HL-60/S4 treated with retinoic acid at 250 ng/mL for 4 days and 3 days (cell line): ENCODE measurements around the gene CHIT1.

Experiments
- in situ Hi-C: fragments of 300-500 bp; cut with MboI; formaldehyde crosslinking; loops from 2 replicates; pipeline ENCODE4 v1.7.0; 2022; ENCODE audit warnings: low sequenced_read_pairs

CHIT1 gene

GRCh38 chr1:203219171-203219570 lies 10.3 kb downstream of the CHIT1 start:
- in situ Hi-C loops: loop anchor here (25.0 kb wide), 1 partner anchor 1093 kb away; no protein-coding TSS in a partner anchor

GRCh38 chr1:203217668-203218067 lies 11.8 kb downstream of the CHIT1 start:
- in situ Hi-C loops: loop anchor here (25.0 kb wide), 1 partner anchor 1095 kb away; no protein-coding TSS in a partner anchor

- in situ Hi-C loops: loop anchor here (25.0 kb wide), 1 partner anchor 1095 kb away; no protein-coding TSS in a partner anchor
Observed at GRCh38 chr1:203217139-203217655, 12.3 kb downstream of the CHIT1 start.

- in situ Hi-C loops: loop anchor here (25.0 kb wide), 1 partner anchor 1096 kb away; no protein-coding TSS in a partner anchor
Observed at GRCh38 chr1:203216274-203217138, 13.0 kb downstream of the CHIT1 start.

GRCh38 chr1:203215573-203215972 lies 13.9 kb downstream of the CHIT1 start:
- in situ Hi-C loops: loop anchor here (25.0 kb wide), 1 partner anchor 1097 kb away; no protein-coding TSS in a partner anchor

DNA sequence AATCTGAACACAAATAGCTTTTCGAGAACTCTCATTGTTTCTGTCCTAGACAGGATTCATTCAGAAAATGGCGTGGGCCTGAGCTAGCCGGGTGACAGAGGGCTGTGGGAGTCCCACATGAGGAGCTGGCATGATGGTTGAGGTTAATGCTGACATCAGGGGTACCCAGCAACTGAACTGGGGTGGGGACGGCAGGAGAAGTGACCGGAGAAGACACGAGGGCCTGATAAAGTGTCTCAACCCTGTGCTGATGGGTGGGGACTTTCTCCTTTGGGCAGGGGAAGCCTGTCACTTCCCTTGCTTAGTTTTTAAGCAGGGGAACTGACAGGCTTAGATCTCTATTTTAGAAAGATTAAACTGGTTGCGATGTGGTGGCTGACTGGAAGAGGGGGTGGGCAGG lies 14.6 kb downstream of the CHIT1 start:
- in situ Hi-C loops: loop anchor here (25.0 kb wide), 1 partner anchor 1097 kb away; no protein-coding TSS in a partner anchor

DNA sequence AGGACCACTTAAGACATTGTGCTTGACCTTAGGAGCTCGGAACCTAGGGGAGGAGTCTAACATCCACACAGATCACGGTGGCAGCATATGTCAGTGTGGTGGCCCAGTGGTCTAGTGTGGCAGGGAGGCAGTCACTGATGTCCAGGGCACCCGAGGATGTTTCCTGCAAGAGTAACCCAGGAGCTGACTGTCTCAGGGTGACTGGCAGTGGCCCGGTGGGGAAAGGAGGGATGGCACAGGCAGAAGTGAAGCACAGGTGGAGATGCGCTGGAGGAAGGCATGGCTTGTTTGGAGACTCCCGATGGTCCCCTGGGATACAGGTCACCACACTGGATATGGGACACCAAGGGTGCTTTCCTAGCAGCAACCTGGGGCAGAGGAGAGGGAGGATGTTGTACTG lies 16.3 kb downstream of the CHIT1 start:
- in situ Hi-C loops: loop anchor here (25.0 kb wide), 1 partner anchor 1099 kb away; no protein-coding TSS in a partner anchor

DNA sequence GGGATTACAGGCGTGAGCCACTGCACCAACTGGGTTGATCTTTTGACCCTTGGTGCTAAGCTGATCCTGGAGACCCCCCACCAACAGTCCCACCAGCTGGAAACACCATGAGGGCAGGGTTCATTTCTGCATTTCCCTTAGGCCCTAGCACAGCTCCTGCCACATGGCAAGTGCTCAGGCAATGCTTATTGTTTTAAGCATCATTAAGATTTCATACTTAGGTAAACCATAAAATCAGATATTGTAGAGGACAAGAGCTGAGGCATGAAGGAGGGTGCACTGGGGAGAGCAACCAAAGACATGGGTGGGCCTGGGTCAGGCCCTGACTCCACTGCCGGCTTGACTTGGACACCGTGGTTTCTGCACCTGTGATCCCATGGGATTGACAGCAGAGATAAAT lies 17.7 kb downstream of the CHIT1 start:
- in situ Hi-C loops: loop anchor here (25.0 kb wide), 1 partner anchor 1100 kb away; no protein-coding TSS in a partner anchor

GRCh38 chr1:203210988-203211387 lies 18.5 kb downstream of the CHIT1 start:
- in situ Hi-C loops: loop anchor here (25.0 kb wide), 1 partner anchor 1101 kb away; no protein-coding TSS in a partner anchor

DNA sequence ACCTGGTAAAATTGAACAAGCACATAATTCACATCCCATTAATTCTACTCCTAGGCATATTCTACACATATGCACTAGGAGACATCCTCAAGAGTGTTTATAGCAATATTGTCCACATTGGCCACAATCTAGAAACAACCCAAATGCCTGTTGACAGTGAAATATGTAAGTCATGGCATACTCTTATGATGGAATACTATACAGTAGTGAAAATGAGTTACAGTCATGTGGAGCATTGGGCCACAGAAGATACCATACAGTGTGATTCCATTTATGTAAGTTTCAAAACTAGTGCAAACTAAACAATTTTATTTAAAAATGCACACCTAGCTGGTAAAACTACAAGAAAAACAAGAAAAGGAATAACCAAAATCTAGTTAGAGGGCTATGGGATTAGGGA lies 19.1 kb downstream of the CHIT1 start:
- in situ Hi-C loops: loop anchor here (25.0 kb wide), 1 partner anchor 1102 kb away; no protein-coding TSS in a partner anchor

DNA sequence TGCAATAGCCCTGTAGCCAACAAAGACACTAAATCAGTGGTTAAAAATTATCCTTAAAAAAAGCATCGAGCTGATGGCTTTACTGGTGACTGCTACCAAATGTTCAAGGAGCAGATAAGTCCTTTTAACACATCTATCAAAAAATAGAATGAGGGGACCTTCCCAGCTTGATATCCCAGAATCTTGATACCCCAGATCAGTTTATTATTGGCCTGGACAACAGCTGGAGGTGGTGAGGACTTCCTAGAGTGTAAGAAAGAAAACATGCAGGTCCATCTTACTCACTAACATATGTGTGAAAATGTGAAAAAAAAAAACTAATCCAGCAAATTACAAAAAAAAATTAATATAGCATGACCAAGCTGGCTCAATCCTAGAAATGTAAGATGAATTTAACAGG lies 21.3 kb downstream of the CHIT1 start:
- in situ Hi-C loops: loop anchor here (10.0 to 25.0 kb wide), 2 partner anchors 173 to 1104 kb away; no protein-coding TSS in a partner anchor

GRCh38 chr1:203207751-203208150 lies 21.7 kb downstream of the CHIT1 start:
- in situ Hi-C loops: loop anchor here (10.0 to 25.0 kb wide), 2 partner anchors 173 to 1105 kb away; no protein-coding TSS in a partner anchor

DNA sequence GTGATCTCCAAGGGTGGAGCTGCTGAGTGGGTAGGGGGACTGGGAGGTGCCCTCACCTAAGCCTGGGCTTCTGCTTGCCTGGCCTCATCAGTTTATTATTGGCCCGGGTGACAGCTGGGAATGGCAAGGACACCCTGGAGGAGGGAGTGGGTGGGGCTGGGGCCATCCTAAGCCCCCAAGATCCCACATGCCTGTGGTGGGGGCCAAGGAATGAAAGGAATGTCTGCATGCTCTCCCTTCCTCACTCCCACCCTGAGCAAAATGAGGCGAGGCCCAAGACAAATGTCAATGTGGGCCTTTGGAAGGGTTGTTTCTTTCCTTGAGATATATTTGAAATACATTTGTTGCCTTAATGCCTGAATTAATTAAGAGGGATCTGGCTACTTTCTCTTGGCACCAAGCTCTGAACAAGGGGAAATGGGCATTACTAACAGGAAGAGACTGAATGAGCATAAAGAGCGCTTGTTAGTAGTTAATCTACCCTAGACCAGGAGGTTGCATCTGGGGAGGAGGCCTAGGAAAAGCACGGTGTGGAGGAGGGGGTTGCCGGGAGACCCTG lies 23.3 kb downstream of the CHIT1 start:
- in situ Hi-C loops: loop anchor here (10.0 to 25.0 kb wide), 2 partner anchors 171 to 1106 kb away; no protein-coding TSS in a partner anchor

- in situ Hi-C loops: loop anchor here (10.0 to 25.0 kb wide), 2 partner anchors 170 to 1108 kb away; no protein-coding TSS in a partner anchor
Observed at GRCh38 chr1:203204756-203205155, 24.7 kb downstream of the CHIT1 start.

- in situ Hi-C loops: loop anchor here (10.0 to 25.0 kb wide), 2 partner anchors 168 to 1110 kb away; no protein-coding TSS in a partner anchor
Observed at GRCh38 chr1:203202431-203203245, 26.8 kb downstream of the CHIT1 start.

DNA sequence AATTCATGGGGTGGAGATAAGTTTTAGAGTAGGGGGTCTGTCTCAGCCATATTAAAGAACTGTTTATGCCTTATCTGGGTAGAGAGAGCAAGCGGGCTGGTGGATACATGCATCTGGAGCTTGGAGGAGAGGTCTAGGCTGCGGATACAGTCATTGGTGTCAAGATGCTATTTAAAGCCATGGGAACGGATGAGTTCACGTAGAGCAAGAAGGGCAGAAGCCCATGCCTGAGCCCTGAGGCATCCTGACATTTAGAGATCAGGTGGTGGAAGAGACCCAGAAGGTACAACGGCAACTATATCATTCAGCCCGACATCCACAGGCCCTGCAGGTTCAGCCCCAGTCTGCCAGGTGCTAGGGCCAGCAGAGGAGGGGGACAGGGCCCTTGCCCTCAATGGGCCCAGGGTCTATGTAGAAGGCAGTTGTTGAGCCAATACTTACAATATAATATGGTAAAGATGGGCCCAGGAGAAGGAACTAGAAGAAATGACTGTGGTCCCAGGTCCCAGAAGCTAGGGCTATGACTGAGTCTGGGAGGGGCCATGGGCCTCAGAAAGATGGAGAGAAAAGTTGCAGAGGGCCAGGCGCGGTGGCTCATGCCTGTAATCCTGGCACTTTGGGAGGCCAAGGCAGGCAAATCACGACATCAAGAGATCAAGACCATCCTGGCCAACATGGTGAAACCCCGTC lies 27.8 kb downstream of the CHIT1 start:
- in situ Hi-C loops: loop anchor here (10.0 to 25.0 kb wide), 2 partner anchors 167 to 1111 kb away; no protein-coding TSS in a partner anchor

DNA sequence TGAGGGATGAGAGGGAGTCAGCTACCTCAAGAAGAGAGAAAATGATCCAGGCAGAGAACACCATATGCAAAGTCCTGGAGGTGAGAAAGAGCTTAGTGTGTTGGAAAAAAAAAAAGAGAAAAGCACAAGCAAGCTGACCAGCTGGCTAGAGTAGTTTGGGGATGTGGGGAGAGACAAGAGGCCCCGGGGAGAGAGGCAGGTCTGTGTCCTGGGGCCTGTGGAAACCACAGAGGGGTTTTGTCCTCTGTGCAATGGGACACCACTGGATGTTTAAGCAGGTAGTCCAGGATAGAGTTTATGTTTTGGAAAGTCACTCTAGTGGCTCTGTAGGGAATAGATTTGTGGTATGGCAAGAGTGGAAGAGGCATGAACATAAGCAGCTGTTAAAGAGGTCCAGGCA lies 28.6 kb downstream of the CHIT1 start:
- in situ Hi-C loops: loop anchor here (10.0 to 25.0 kb wide), 2 partner anchors 166 to 1111 kb away; no protein-coding TSS in a partner anchor

DNA sequence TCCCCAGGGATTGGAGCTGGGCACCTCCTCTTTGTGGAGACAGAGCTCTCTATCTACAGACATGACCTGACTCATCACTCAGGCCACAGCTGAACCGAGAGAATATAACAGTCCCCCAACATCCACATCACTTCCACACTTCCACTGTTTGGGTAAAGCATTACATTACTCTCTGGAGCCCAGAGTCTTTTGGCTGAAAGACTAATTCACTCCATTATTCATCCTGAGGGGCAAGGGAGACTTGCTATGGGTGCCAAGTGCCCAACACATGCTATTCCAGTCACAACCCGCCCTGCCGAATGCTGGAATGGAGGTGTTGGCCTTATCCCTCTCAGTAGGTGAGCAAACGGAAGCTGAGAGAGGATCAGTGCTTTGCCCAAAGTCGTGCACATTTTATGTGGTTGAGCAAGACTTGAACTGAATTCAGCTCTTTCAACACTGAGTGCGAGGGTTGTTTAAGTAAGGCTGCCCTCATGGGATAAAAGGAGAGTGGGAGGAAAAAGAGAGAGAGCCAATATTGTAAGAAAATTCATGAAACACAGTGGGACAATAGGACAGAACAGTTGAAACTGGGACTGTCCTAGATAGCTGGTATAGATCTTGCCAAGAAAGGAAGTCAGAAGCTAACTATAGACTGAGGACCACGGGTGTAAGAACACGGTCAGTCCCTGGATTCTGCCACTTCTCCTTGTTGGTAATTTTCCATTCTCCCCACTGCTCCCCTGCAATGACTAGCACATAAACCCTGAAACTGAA lies 29.5 kb downstream of the CHIT1 start:
- in situ Hi-C loops: loop anchor here (10.0 to 25.0 kb wide), 2 partner anchors 165 to 1112 kb away; no protein-coding TSS in a partner anchor

DNA sequence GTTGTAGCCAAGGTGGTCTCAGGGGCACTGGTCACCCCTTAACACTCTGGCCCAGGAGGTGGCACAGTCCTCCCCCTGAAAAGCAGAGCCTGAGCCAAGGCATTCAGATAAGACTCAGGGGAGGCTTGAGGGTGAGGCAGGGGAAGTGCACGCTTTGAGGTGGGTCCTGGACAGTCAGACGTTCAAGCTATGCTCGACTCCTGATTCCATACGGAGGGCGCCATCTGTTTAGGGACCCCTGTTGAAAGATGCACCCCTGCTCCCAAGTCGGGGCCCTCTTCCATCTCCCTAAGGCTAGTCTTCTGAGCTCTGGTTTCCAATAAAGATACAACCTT lies 30.0 kb downstream of the CHIT1 start:
- in situ Hi-C loops: no loop called here
